ENCODE measurements around the gene ASAP2. TPM values are rescaled to one million over a fixed set of nuclear protein-coding genes. Genes with fewer than 3 reads are reported as not detected.

Gene ASAP2
- total RNA-seq, 1 donor from 2014 or later = 32.2 TPM

GRCh38 chr2:9335322-9335832 is 128.8 kb downstream of the ASAP2 start:
- DNase-seq (ENCODE audit: low spot score in 2 of 2) = no peak
- FAIRE-seq = no peak

DNA sequence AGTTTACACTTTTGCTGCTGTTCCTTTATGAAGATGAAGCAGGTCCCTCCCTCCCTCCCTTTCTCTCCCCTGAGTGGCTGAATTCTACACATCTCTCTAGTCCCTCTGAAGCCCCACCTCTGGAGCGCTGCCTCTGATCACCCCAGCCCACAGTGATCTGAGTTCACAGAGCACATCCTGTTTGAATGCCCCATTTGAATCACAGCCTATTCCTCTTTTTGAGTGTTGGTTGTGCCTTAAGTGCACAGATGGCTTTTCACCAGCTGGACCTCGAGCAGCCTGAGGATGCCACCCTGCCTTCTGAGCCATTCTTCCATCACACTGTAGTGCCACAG is 129.6 kb downstream of the ASAP2 start:
- FAIRE-seq (no peak), DNase-seq (ENCODE audit: low spot score in 2 of 2) (no peak)

DNA sequence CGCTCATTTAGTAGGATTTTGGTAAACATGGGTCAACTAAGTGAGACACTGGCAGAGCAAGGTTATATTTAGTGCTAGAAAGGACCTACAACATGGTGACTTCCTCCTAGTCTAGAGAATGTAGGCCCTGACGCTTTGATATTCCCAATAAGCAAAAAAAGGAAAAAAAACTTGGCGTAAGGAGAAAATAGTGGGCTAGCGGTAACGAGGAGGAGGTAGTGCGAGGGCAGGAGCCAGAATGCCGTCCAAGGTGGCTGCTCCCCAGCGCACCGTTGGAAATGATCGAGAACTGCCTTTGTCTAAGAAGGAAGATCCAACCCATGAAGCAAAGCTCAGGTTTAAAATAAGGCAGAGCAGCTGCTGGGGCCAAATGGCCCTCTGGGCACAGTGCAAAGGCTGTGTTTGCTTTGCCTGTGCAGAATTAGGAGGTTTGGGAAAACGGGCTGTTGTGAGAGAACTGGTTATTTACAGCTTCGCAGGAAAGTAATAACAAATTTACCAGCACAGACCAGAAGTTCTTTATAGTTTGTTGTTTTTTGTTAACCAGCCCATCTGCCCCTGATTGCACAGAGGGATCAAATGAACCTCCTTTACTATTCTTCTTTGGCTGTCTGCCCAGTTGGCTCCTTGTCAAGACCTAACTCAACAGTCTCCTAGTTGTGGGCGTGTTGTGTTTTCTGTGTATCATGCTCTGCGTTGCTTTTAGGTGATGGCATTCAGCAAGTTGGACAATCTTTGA is 130.1 kb downstream of the ASAP2 start:
- no peak for FAIRE-seq
- DNase-seq (ENCODE audit: low spot score in 2 of 2) = peak in 1 of 2 donors; percentile 41

DNA sequence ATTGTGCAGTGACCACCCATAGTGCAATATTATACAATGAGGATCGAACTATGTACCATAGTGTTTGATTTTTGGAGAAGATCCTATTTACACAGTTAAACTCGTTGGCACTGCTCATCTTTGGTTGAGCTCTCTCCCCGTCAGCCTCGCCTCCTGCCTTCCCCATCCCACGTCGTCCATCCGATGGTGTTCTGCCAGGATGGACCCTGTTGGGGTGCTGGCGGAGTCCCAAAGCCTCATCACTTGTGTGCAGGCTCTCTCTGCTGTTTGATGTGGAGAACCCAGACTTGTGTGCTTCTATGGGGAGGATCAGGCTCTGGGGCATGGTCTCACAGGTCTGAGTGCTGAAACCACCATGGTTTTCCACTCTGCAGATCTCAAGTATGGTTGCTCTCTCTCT is 131.3 kb downstream of the ASAP2 start:
- FAIRE-seq (no peak), DNase-seq (ENCODE audit: low spot score in 2 of 2) (no peak)

DNA sequence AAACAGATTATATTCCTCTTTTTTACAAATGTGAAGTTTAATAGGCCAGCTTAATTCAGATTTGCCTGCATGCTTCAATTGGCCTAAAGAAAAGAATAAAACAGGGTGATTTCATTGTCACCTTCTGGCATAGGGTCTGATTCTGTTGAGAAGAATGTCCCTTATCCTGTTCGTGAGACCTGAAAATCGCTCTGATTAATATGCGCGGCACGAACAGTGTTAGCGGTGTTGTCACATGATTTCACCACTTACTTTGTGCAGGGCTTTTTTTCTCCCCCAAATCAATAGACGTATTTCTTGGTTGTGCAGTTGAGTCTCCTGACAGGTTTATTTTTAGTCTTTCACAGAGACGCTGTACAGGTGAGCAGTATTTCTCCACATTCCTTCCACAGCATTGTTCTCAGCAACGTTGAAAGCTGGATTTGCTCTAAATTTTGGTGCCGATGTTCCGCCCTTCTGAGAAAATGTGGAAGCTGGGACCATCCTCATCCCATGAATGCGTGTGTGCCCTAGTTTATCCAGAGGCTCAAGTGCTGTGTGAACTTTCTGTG is 134.8 kb downstream of the ASAP2 start:
- no peak for FAIRE-seq

DNA sequence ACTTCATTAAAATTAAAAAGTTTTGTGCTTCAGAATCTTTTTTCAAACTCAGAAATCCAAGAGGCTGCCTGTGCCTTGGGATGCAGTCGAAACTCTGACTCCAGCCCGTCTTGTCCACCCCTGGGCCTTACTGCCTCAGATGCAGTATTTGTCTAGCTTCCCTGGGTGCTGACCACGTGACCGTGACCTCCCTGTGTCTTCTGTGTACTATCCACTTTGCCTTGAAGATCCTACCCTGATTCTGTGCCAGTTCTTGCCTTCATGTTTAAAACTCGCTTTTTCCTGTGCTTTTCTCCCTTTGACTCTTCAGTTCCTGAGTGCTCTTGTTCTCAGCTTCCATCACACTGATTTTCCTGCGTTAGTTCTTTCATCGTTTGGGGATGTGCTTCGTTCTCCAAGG is 136.0 kb downstream of the ASAP2 start:
- no peak for FAIRE-seq
- DNase-seq (ENCODE audit: low spot score in 2 of 2) = no peak

More for the DNA sequence above, 134.8 kb downstream of the ASAP2 start:
- DNase-seq (ENCODE audit: low spot score in 2 of 2) = no peak

DNA sequence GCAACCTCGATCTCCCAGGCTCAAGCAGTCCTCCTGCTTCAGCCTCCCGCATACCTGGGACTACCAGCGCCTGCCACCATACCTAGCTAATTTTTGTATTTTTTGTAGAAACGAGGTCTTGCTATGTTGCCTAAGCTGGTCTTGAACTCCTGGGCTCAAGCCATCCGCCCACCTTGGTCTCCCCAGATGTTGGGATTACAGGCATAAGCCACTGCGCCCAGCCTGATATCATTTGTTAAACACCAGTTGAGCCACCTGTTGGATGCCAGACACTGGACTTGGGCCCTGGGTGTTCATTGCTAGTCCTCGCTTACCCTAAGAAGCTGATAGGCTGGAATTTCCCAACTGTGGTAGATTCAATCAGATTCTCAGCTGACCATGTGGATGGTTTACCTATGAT is 136.9 kb downstream of the ASAP2 start:
- DNase-seq (ENCODE audit: low spot score in 2 of 2) (no peak), FAIRE-seq (no peak)

DNA sequence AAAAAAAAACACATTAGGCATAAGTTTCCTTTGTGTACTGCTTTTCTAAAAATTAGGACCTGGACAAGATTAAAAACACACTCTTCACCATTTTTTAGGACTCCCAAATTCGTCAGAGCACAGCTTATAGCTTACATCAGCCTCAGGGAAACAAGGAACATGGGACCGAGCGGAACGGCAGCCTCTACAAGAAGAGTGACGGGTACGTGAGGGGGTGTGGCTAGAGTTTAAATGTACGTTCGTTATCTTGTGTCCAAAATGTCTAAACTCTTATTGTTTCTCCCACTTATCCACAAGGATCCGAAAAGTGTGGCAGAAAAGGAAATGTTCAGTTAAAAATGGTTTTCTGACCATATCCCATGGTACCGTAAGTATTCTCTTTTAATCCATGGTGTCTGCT is 137.8 kb downstream of the ASAP2 start:
- FAIRE-seq (no peak), DNase-seq (ENCODE audit: low spot score in 2 of 2) (no peak)

GRCh38 chr2:9345343-9345742 is 138.7 kb downstream of the ASAP2 start:
- DNase-seq (ENCODE audit: low spot score in 2 of 2) = no peak
- no peak for FAIRE-seq

DNA sequence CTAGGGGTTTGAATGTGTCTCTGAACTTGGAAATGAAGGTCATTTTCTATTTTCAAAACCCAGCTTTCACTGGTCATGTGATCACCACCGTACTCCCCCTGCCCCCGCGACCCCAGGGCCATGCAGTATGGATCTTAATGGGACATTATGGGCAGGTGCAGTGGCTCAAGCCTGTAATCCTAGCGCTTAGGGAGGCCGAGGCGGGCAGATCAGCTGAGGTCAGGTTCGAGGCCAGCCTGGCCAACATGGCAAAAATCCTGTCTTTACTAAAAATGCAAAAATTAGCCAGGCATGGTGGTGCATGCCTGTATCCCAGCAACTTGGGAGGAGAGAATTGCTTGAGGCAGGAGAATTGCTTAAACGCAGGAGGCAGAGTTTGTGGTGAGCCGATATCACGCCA is 139.4 kb downstream of the ASAP2 start:
- FAIRE-seq = no peak

DNA sequence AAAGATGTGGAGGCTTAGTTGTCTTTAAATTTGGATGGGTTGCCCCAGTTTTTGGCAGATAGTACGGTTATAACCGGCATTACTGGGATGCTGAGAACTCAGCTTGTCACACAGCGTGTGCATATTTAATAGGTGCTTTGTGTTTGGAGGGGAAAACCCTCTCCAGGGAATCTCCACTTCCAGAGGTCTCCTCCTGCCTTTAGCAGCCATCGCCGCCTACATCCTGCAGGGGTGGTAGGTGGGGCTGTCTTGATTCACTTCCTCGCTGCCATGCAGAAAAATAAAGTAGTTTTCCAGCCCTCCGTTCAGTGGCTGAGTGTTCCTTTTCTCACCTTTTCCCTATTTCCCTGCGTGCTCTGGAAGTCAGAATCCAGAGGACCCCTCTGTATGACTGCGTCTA is 140.3 kb downstream of the ASAP2 start:
- DNase-seq (ENCODE audit: low spot score in 2 of 2) = no peak
- FAIRE-seq = no peak

More for the DNA sequence above, 139.4 kb downstream of the ASAP2 start:
- no peak for DNase-seq (ENCODE audit: low spot score in 2 of 2)

- DNase-seq (ENCODE audit: low spot score in 2 of 2) (peak in 1 of 2 donors; percentile 16), FAIRE-seq (no peak)
These were observed 140.8 kb downstream of the ASAP2 start for GRCh38 chr2:9347411-9347881.

GRCh38 chr2:9354318-9354717 is 147.7 kb downstream of the ASAP2 start:
- FAIRE-seq = no peak
- DNase-seq (ENCODE audit: low spot score in 2 of 2) = no peak

GRCh38 chr2:9355270-9355669 is 148.7 kb downstream of the ASAP2 start:
- no peak for FAIRE-seq
- no peak for DNase-seq (ENCODE audit: low spot score in 2 of 2)

DNA sequence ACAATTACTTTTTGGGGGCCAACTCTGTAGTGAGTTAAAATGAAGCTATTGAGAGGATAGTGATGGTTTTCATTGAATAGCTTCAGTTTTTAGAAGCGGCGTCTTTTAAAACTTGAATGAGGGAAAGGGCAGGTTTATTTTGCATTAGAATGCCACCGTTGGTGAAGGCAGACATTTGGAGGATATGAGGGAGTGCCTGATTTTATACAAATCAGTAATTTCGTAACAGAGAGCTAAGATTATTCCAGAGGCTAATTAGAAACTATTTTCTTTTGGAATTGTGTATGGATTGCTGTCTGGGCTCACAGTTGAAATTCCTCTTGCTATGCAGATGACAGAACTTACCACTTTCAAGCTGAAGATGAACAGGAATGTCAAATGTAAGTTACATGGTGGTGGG is 149.1 kb downstream of the ASAP2 start:
- no peak for FAIRE-seq
- no peak for DNase-seq (ENCODE audit: low spot score in 2 of 2)

DNA sequence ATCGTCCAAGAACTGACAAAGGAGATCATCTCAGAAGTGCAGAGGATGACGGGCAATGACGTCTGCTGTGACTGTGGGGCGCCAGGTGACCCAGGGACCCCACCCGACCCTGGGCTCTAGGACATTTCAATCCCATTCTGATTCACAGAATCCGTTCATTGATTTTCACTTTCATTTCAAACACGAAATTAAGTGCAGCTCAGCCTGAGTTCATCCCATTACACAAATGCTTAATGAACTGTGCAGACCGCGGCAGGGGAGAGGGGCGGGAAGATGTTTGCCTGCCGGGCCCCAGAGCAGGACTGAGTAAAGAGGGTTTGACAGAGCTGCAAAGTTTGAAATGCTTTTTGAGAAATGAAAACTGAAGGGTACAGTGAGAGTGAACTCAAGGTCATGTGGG is 149.6 kb downstream of the ASAP2 start:
- FAIRE-seq = no peak
- DNase-seq (ENCODE audit: low spot score in 2 of 2) = no peak

DNA sequence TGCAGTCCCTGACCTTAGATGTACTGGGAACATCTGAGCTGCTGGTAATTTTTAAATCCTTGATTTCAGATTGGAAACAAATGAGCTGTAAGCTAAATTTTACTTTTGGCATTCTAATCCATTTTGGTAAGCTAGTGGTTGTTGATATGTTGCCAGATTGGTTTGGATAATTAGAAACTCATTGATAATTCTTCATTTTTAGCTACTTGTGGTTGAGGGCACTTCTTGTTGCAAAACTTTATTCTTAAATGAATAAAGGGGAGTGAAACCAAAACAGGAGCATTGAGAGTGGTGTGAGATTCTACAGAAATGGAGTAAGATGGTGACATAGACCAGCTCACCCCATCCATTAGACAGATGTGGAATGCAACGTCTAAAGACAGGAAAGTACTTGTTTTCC is 152.2 kb downstream of the ASAP2 start:
- DNase-seq (ENCODE audit: low spot score in 2 of 2) (no peak), FAIRE-seq (no peak)

GRCh38 chr2:9359463-9359862 is 152.9 kb downstream of the ASAP2 start:
- no peak for DNase-seq (ENCODE audit: low spot score in 2 of 2)
- FAIRE-seq = no peak

GRCh38 chr2:9360110-9360509 is 153.5 kb downstream of the ASAP2 start:
- no peak for FAIRE-seq

GRCh38 chr2:9360701-9361100 is 154.1 kb downstream of the ASAP2 start:
- no peak for DNase-seq (ENCODE audit: low spot score in 2 of 2)
- FAIRE-seq = no peak

More at GRCh38 chr2:9360110-9360509, 153.5 kb downstream of the ASAP2 start:
- no peak for DNase-seq (ENCODE audit: low spot score in 2 of 2)

DNA sequence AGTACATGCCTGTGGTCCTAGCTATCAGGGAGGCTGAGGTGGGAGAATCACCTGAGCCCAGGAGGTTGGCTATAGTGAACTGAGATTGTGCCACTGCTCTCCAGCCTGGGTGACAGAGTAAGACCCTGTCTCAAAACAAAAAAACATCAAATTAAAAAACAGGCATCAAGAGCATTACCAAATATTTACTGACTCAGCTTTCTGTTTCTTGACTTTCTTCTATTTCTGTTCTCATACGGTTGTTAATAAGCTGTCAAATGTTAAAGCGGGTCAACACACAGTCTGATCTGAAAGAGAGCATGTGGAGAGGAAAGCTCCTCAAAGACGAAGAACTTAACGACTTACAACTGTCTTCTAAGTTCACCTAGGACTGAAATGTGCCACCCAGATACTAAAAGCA is 157.8 kb downstream of the ASAP2 start:
- no peak for DNase-seq (ENCODE audit: low spot score in 2 of 2)
- FAIRE-seq = no peak

GRCh38 chr2:9364791-9365497 is 158.3 kb downstream of the ASAP2 start:
- DNase-seq (ENCODE audit: low spot score in 2 of 2) = no peak
- no peak for FAIRE-seq

Measured in frontal cortex (tissue), 4 donors.